Measurements from ENCODE around the gene PLA2G2A. TPM values are rescaled to one million over a fixed set of nuclear protein-coding genes. Genes with fewer than 3 reads are reported as not detected.

The PLA2G2A gene
- total RNA-seq, 3 donors from 2014 or later: 0.24 TPM; not detected in 2

- no peaks in the 10 kb centered on the region for H3K9me3 Mint-ChIP-seq
Measured at GRCh38 chr1:19957779-19958178, 21.6 kb downstream of the PLA2G2A start.

GRCh38 chr1:19955534-19956170 lies 23.8 kb downstream of the PLA2G2A start:
- peaks cover 32% of the 10 kb centered on the region for H3K27me3 Mint-ChIP-seq (ENCODE audit: low read depth)
- no peaks in the 10 kb centered on the region for H3K36me3 Mint-ChIP-seq (ENCODE audit: insufficient read depth)
- H3K4me3 Mint-ChIP-seq: no peak overlapping the region
- H3K9me3 Mint-ChIP-seq: no peaks in the 10 kb centered on the region
- DNase-seq: no peak
- no peaks in the 10 kb centered on the region for H3K4me1 Mint-ChIP-seq (ENCODE audit: low read depth)
- ATAC-seq: no peak

More at GRCh38 chr1:19957779-19958178, 21.6 kb downstream of the PLA2G2A start:
- no peak for ATAC-seq
- Mint-ChIP-seq H3K36me3 (ENCODE audit: insufficient read depth) (no peaks in the 10 kb centered on the region), H3K27me3 (ENCODE audit: low read depth) (peaks cover 38% of the 10 kb centered on the region), H3K4me1 (ENCODE audit: low read depth) (no peaks in the 10 kb centered on the region), H3K4me3 (no peak overlapping the region)
- no peak for DNase-seq

- no peaks in the 10 kb centered on the region for H3K4me1 Mint-ChIP-seq (ENCODE audit: low read depth)
- DNase-seq: no peak
- H3K9me3 Mint-ChIP-seq: no peaks in the 10 kb centered on the region
- H3K36me3 Mint-ChIP-seq (ENCODE audit: insufficient read depth): no peaks in the 10 kb centered on the region
- H3K27me3 Mint-ChIP-seq (ENCODE audit: low read depth): peaks cover 34% of the 10 kb centered on the region
- no peak for ATAC-seq
- H3K4me3 Mint-ChIP-seq: no peak overlapping the region
Measured at GRCh38 chr1:19954059-19954458, 25.4 kb downstream of the PLA2G2A start.

DNA sequence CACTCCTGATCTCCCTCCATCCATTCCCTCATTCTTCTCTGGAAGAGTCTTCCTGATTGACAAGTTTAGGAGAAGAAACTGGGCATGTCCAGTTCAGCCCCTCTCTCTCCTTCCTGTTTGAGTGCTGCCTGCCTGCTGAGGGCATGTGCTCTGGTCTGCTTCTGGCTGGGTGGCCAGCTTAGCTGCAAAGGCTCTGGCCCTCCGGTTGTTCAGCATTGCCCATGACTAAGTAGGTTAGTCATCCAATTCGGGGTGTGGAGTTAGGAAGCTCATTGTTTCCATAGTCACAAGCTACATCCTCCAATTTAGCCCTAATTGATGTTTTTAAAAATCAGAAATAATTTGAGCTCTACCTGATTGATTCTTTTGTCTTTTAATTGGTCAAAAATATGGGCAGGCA lies 30.4 kb downstream of the PLA2G2A start:
- Mint-ChIP-seq H3K4me3 (no peak overlapping the region), H3K36me3 (ENCODE audit: insufficient read depth) (no peaks in the 10 kb centered on the region), H3K4me1 (ENCODE audit: low read depth) (no peaks in the 10 kb centered on the region), H3K9me3 (no peaks in the 10 kb centered on the region), H3K27me3 (ENCODE audit: low read depth) (peaks cover 31% of the 10 kb centered on the region)
- ATAC-seq (no peak), DNase-seq (no peak)

- ATAC-seq (no peak), DNase-seq (no peak)
- Mint-ChIP-seq H3K4me1 (ENCODE audit: low read depth) (no peaks in the 10 kb centered on the region), H3K27me3 (ENCODE audit: low read depth) (peaks cover 25% of the 10 kb centered on the region), H3K4me3 (no peak overlapping the region), H3K9me3 (no peaks in the 10 kb centered on the region), H3K36me3 (ENCODE audit: insufficient read depth) (no peaks in the 10 kb centered on the region)
Measured at GRCh38 chr1:19946971-19947370, 32.4 kb downstream of the PLA2G2A start.

- Mint-ChIP-seq H3K4me3 (no peak overlapping the region), H3K4me1 (ENCODE audit: low read depth) (no peaks in the 10 kb centered on the region), H3K27me3 (ENCODE audit: low read depth) (peaks cover 25% of the 10 kb centered on the region), H3K9me3 (no peaks in the 10 kb centered on the region), H3K36me3 (ENCODE audit: insufficient read depth) (no peaks in the 10 kb centered on the region)
- DNase-seq: no peak
- ATAC-seq: no peak
Measured at GRCh38 chr1:19946331-19946751, 33.1 kb downstream of the PLA2G2A start.

DNA sequence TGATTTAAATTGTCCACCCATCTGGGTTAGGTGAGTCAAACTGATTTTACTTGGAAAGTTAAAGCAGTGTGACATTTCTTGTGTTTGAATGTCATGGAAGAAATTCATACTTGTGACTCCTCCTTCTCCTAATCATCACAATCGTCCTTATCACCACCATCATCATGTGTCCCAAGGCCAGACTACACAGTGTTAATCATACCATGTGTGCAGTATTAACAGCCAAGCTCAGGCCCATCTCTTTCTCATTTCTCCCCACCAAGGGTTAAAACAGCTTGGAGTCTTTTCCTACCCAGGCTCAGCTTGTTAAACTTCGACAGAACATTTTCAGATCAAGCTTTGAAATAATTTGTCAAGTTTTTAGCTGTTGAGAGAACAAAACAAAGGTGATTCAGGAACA lies 33.5 kb downstream of the PLA2G2A start:
- Mint-ChIP-seq H3K4me1 (ENCODE audit: low read depth) (no peaks in the 10 kb centered on the region), H3K27me3 (ENCODE audit: low read depth) (peaks cover 22% of the 10 kb centered on the region), H3K9me3 (no peaks in the 10 kb centered on the region), H3K36me3 (ENCODE audit: insufficient read depth) (no peaks in the 10 kb centered on the region), H3K4me3 (no peak overlapping the region)
- no peak for ATAC-seq
- DNase-seq: no peak

DNA sequence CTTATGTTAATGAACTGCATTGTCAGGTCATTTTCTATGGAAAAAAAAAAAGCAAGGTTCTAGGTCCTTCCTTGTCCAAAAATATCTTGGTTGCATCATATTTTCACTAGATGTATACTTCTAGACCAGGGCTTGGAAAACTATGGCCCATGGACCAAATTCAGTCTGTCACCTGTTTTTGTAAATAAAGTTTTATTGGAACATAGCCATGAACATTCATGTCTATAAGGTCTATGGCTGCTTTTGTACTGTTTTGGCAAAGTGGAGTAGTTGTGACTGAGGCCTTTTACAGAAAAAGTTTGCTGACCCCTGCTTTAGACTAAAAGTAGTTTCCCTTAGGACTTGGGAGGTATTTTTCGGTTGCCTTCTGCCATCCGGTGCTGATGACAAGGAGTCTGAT lies 36.8 kb downstream of the PLA2G2A start:
- H3K4me1 Mint-ChIP-seq (ENCODE audit: low read depth): no peaks in the 10 kb centered on the region
- no peak for DNase-seq
- H3K27me3 Mint-ChIP-seq (ENCODE audit: low read depth): peaks cover 7% of the 10 kb centered on the region
- no peaks in the 10 kb centered on the region for H3K9me3 Mint-ChIP-seq
- ATAC-seq: no peak
- H3K36me3 Mint-ChIP-seq (ENCODE audit: insufficient read depth): no peaks in the 10 kb centered on the region
- H3K4me3 Mint-ChIP-seq: no peak overlapping the region

- Mint-ChIP-seq H3K27me3 (ENCODE audit: low read depth) (peaks cover 7% of the 10 kb centered on the region), H3K4me3 (no peak overlapping the region), H3K36me3 (ENCODE audit: insufficient read depth) (no peaks in the 10 kb centered on the region), H3K9me3 (no peaks in the 10 kb centered on the region), H3K4me1 (ENCODE audit: low read depth) (no peaks in the 10 kb centered on the region)
- no peak for ATAC-seq
- DNase-seq: no peak
Measured at GRCh38 chr1:19942088-19942487, 37.3 kb downstream of the PLA2G2A start.

GRCh38 chr1:19941206-19941568 lies 38.2 kb downstream of the PLA2G2A start:
- H3K4me1 Mint-ChIP-seq (ENCODE audit: low read depth): no peaks in the 10 kb centered on the region
- no peak for DNase-seq
- no peak overlapping the region for H3K4me3 Mint-ChIP-seq
- no peak for ATAC-seq
- H3K27me3 Mint-ChIP-seq (ENCODE audit: low read depth): peaks cover 3% of the 10 kb centered on the region
- no peaks in the 10 kb centered on the region for H3K36me3 Mint-ChIP-seq (ENCODE audit: insufficient read depth)
- H3K9me3 Mint-ChIP-seq: no peaks in the 10 kb centered on the region

GRCh38 chr1:19940486-19941205 lies 38.8 kb downstream of the PLA2G2A start:
- DNase-seq: no peak
- H3K27me3 Mint-ChIP-seq (ENCODE audit: low read depth): peaks cover 3% of the 10 kb centered on the region
- H3K36me3 Mint-ChIP-seq (ENCODE audit: insufficient read depth): no peaks in the 10 kb centered on the region
- H3K4me1 Mint-ChIP-seq (ENCODE audit: low read depth): no peaks in the 10 kb centered on the region
- H3K9me3 Mint-ChIP-seq: no peaks in the 10 kb centered on the region
- ATAC-seq: no peak
- H3K4me3 Mint-ChIP-seq: no peak overlapping the region

- Mint-ChIP-seq H3K9me3 (no peaks in the 10 kb centered on the region), H3K4me1 (ENCODE audit: low read depth) (no peaks in the 10 kb centered on the region), H3K36me3 (ENCODE audit: insufficient read depth) (no peaks in the 10 kb centered on the region), H3K27me3 (ENCODE audit: low read depth) (no peaks in the 10 kb centered on the region), H3K4me3 (no peak overlapping the region)
- no peak for ATAC-seq
- DNase-seq: no peak
Measured at GRCh38 chr1:19938472-19938871, 40.9 kb downstream of the PLA2G2A start.

GRCh38 chr1:19936061-19936750 lies 43.2 kb downstream of the PLA2G2A start:
- Mint-ChIP-seq H3K27me3 (ENCODE audit: low read depth) (no peaks in the 10 kb centered on the region), H3K4me1 (ENCODE audit: low read depth) (no peaks in the 10 kb centered on the region), H3K4me3 (no peak overlapping the region), H3K9me3 (peaks cover 16% of the 10 kb centered on the region), H3K36me3 (ENCODE audit: insufficient read depth) (peaks cover 5% of the 10 kb centered on the region)
- ATAC-seq: no peak
- no peak for DNase-seq

DNA sequence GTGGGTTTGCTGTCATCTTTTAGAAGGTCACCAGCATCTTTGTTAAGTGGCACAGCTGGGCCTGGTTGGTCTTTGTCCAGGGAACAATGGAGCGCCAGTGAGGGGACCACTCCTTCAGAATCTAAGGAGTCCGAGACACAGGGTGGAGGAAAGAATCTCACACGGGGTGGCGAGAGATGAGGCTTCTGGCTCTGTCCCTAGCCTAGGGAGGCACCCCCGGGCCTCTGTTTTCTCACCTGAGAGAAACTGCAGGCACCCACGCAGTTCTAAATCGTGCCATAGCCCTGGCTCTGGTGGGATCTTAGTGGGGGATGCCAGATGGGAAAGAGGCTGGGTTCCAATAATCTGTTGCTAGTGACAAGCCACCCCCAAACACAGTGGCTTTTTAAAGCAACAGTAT lies 45.1 kb downstream of the PLA2G2A start:
- no peaks in the 10 kb centered on the region for H3K4me1 Mint-ChIP-seq (ENCODE audit: low read depth)
- DNase-seq (no peak), ATAC-seq (no peak)
- no peaks in the 10 kb centered on the region for H3K27me3 Mint-ChIP-seq (ENCODE audit: low read depth)
- H3K4me3 Mint-ChIP-seq: no peak overlapping the region
- peaks cover 5% of the 10 kb centered on the region for H3K36me3 Mint-ChIP-seq (ENCODE audit: insufficient read depth)
- H3K9me3 Mint-ChIP-seq: peaks cover 21% of the 10 kb centered on the region

DNA sequence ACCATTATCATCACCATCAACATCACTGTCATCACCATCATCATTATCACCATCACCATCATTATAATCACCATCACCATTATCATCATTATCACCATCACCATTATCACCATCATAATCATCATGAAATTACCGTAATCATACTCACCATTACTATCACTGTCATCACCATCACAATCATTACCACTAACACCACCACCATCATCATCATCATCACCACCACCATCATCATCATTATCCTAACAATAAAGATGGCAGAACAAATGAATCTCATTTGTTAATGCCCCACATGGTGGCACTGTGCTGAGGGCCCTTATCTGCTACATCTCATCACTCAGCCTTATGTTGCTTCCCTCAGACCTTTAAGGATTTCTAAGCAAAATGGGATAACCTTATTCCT lies 46.6 kb downstream of the PLA2G2A start:
- Mint-ChIP-seq H3K27me3 (ENCODE audit: low read depth) (no peaks in the 10 kb centered on the region), H3K36me3 (ENCODE audit: insufficient read depth) (peaks cover 5% of the 10 kb centered on the region), H3K9me3 (peaks cover 21% of the 10 kb centered on the region), H3K4me3 (no peak overlapping the region), H3K4me1 (ENCODE audit: low read depth) (no peaks in the 10 kb centered on the region)
- ATAC-seq (no peak), DNase-seq (no peak)
